ENCODE measurements around the gene GUCA2B. TPM values are rescaled to one million over a fixed set of nuclear protein-coding genes. Genes with fewer than 3 reads are reported as not detected.
A peak's percentile ranks its signal among the peaks of the same experiment; 100 is the strongest.

GUCA2B gene
- total RNA-seq, 4 donors from 2014 or later = 1.0 TPM; not detected in 3

- DNase-seq = no peak
- Histone ChIP-seq H3K27ac (no peak overlapping the region), H3K9me3 (no peaks in the 10 kb centered on the region), H3K36me3 (no peaks in the 10 kb centered on the region), H3K4me3 (no peak overlapping the region), H3K4me1 (peaks cover 18 to 22% of the 10 kb centered on the region in 2 donors), H3K27me3 (no peaks in the 10 kb centered on the region)
- intact Hi-C loops (cut with DNase I; ENCODE audit: low total_unique reads) (no loop called here), in situ Hi-C loops (cut with MboI; ENCODE audit: low sequenced_read_pairs in 4 of 4) (loop anchor here in 1 of 4 donors (10.0 kb wide), 1 partner anchor 594 kb away; no protein-coding TSS in a partner anchor)
- TF ChIP-seq CTCF (IDR thresholded peaks at IDR 0.05 in 4 of 5, conservative IDR thresholded peaks at IDR 0.05 in 1 of 5) (no peak), POLR2A (IDR thresholded peaks at IDR 0.05) (no peak)
- ATAC-seq = no peak
Observed at GRCh38 chr1:42168763-42169162, 15.6 kb downstream of the GUCA2B start.

- intact Hi-C loops (cut with DNase I; ENCODE audit: low total_unique reads) = loop anchor here (10.0 kb wide), 1 partner anchor 284 kb away; the partner anchor contains the start of genes PPCS and ZMYND12
- DNase-seq = no peak
- Histone ChIP-seq H3K9me3 (no peaks in the 10 kb centered on the region), H3K36me3 (no peaks in the 10 kb centered on the region), H3K4me1 (peaks cover 14 to 18% of the 10 kb centered on the region in 2 donors), H3K27me3 (no peaks in the 10 kb centered on the region), H3K4me3 (no peak overlapping the region), H3K27ac (no peak overlapping the region)
- no peak for TF ChIP-seq CTCF (IDR thresholded peaks at IDR 0.05 in 4 of 5, conservative IDR thresholded peaks at IDR 0.05 in 1 of 5)
- no peak for TF ChIP-seq POLR2A (IDR thresholded peaks at IDR 0.05)
- in situ Hi-C loops (cut with MboI; ENCODE audit: low sequenced_read_pairs in 4 of 4) = loop anchor here in 2 of 4 donors (10.0 kb wide), 2 partner anchors 154 to 596 kb away; no protein-coding TSS in a partner anchor
- no peak for ATAC-seq
Observed at GRCh38 chr1:42170779-42171621, 17.8 kb downstream of the GUCA2B start.

GRCh38 chr1:42171679-42172266 lies 18.6 kb downstream of the GUCA2B start:
- H3K27ac ChIP-seq = no peak overlapping the region
- no peaks in the 10 kb centered on the region for H3K9me3 ChIP-seq
- DNase-seq (no peak), ATAC-seq (no peak)
- peaks cover 13 to 18% of the 10 kb centered on the region in 2 donors for H3K4me1 ChIP-seq
- H3K36me3 ChIP-seq = no peaks in the 10 kb centered on the region
- no peak overlapping the region for H3K4me3 ChIP-seq
- no peak for TF ChIP-seq CTCF (IDR thresholded peaks at IDR 0.05 in 4 of 5, conservative IDR thresholded peaks at IDR 0.05 in 1 of 5)
- TF ChIP-seq POLR2A (IDR thresholded peaks at IDR 0.05) = no peak
- no peaks in the 10 kb centered on the region for H3K27me3 ChIP-seq
- in situ Hi-C loops (cut with MboI; ENCODE audit: low sequenced_read_pairs in 4 of 4) (loop anchor here in 2 of 4 donors (10.0 kb wide), 2 partner anchors 153 to 597 kb away; no protein-coding TSS in a partner anchor), intact Hi-C loops (cut with DNase I; ENCODE audit: low total_unique reads) (loop anchor here (2.0 to 10.0 kb wide), 2 partner anchors 283 to 597 kb away; partner anchors contain the start of genes PPCS and ZMYND12)

- intact Hi-C loops (cut with DNase I; ENCODE audit: low total_unique reads) (loop anchor here (1.0 to 10.0 kb wide), 3 partner anchors 25 to 598 kb away; partner anchors contain the start of genes PPCS and ZMYND12), in situ Hi-C loops (cut with MboI; ENCODE audit: low sequenced_read_pairs in 4 of 4) (loop anchor here in 2 of 4 donors (10.0 kb wide), 2 partner anchors 152 to 598 kb away; no protein-coding TSS in a partner anchor)
- DNase-seq = peak in 1 of 2 donors; percentile 45
- H3K4me1 ChIP-seq = peaks cover 13 to 18% of the 10 kb centered on the region in 2 donors
- H3K36me3 ChIP-seq = no peaks in the 10 kb centered on the region
- H3K4me3 ChIP-seq = no peak overlapping the region
- peak overlapping the region; percentile 2 to 60 (median 39) for H3K27ac ChIP-seq
- peak in 1 of 2 donors; percentile 54 for ATAC-seq
- no peaks in the 10 kb centered on the region for H3K27me3 ChIP-seq
- no peaks in the 10 kb centered on the region for H3K9me3 ChIP-seq
- TF ChIP-seq CTCF (IDR thresholded peaks at IDR 0.05 in 4 of 5, conservative IDR thresholded peaks at IDR 0.05 in 1 of 5) (no peak), POLR2A (IDR thresholded peaks at IDR 0.05) (no peak)
Observed at GRCh38 chr1:42172381-42173133, 19.3 kb downstream of the GUCA2B start.
